Measurements from ENCODE around the gene SUPT3H. TPM values are rescaled to one million over a fixed set of nuclear protein-coding genes. Genes with fewer than 3 reads are reported as not detected.

The SUPT3H gene
- total and polyA plus RNA-seq, 2 of the 13 experiments (the other 11 are each of a cell fraction or from before 2014, with no cell fraction given), result 11.9 to 36.1 TPM

GRCh38 chr6:45003961-45004360, 373.8 kb downstream of the SUPT3H start:
- no peaks in the 10 kb centered on the region for H3K9me3 ChIP-seq (ENCODE audit: low read length)
- no peak overlapping the region for H3K4me2 ChIP-seq (ENCODE audit: low read depth, low read length)
- no peak overlapping the region for H2AFZ ChIP-seq (ENCODE audit: low read length)
- no peaks in the 10 kb centered on the region for H3K27me3 ChIP-seq (ENCODE audit: control insufficient read depth in 1 of 2, insufficient read depth in 2 of 2, low read length in 2 of 2)
- in situ Hi-C loops (cut with HindIII; ENCODE audit: extremely low pct_ligation_motif_present, low pct_unique_long_range_greater_than_20kb) (no loop called here), intact Hi-C loops (cut with micrococcal nuclease; ENCODE audit: unreplicated experiment) (no loop called here)
- H3K79me2 ChIP-seq (ENCODE audit: insufficient read depth, low read length), result no peaks in the 10 kb centered on the region
- no peaks in the 10 kb centered on the region for H4K20me1 ChIP-seq (ENCODE audit: insufficient read depth, low read length)
- no peak overlapping the region for H3K4me3 ChIP-seq (replicated peaks in 1 of 3; ENCODE audit: insufficient read depth in 1 of 3, low read depth in 2 of 3, low read length in 3 of 3)
- FAIRE-seq (no peak), ATAC-seq (no peak), DNase-seq (ENCODE audit: low spot score) (no peak)
- no peak overlapping the region for H3K9ac ChIP-seq (ENCODE audit: insufficient read depth, low read depth, low read length)
- ChIA-PET CTCF (ENCODE audit: low intra/inter-chr PET ratio, low total read pairs) (no interaction called here), POLR2A (no interaction called here)
- peaks cover 0 to 2% of the 10 kb centered on the region in 2 experiments; a peak in 1 of 5 replicates for H3K36me3 ChIP-seq (replicated peaks in 1 of 2; ENCODE audit: control insufficient read depth in 1 of 2, insufficient read depth in 2 of 2, low read length in 2 of 2)
- TF ChIP-seq MAFK (conservative IDR thresholded peaks at IDR 0.05 in 1 of 2, IDR thresholded peaks at IDR 0.05 in 1 of 2; ENCODE audit: low read length in 2 of 2) (peak; percentile 28 to 78; a peak in 2 of 4 replicates), GATAD1 (CRISPR knock-in tag; IDR thresholded peaks at IDR 0.05) (no peak), ZNF644 (CRISPR knock-in tag; IDR thresholded peaks at IDR 0.05; ENCODE audit: low read depth) (no peak), EED (CRISPR knock-in tag; IDR thresholded peaks at IDR 0.05) (no peak), MAFF (IDR thresholded peaks at IDR 0.05; ENCODE audit: low read depth, low read length) (peak; percentile 59; the same call in 1 of the 2 replicates), BRF2 (CRISPR knock-in tag; IDR thresholded peaks at IDR 0.05) (no peak)
- H3K4me1 ChIP-seq (ENCODE audit: insufficient read depth, low read length), result no peaks in the 10 kb centered on the region
- 47% methylated on average over 2 of the region's 2 CpGs for WGBS (ENCODE audit: low lambda C conversion rate)
- no TSS peak for BruUV-seq (replicated peaks)
- no peak overlapping the region for H3K27ac ChIP-seq (ENCODE audit: extremely low read length, insufficient read depth, low read length)

GRCh38 chr6:45003387-45003786, 374.3 kb downstream of the SUPT3H start:
- Histone ChIP-seq H3K4me2 (ENCODE audit: low read depth, low read length) (no peak overlapping the region), H3K4me1 (ENCODE audit: insufficient read depth, low read length) (no peaks in the 10 kb centered on the region), H3K27ac (ENCODE audit: extremely low read length, insufficient read depth, low read length) (no peak overlapping the region), H3K9ac (ENCODE audit: insufficient read depth, low read depth, low read length) (no peak overlapping the region), H3K27me3 (ENCODE audit: control insufficient read depth in 1 of 2, insufficient read depth in 2 of 2, low read length in 2 of 2) (no peaks in the 10 kb centered on the region), H2AFZ (ENCODE audit: low read length) (no peak overlapping the region), H3K36me3 (replicated peaks in 1 of 2; ENCODE audit: control insufficient read depth in 1 of 2, insufficient read depth in 2 of 2, low read length in 2 of 2) (peaks cover 0 to 2% of the 10 kb centered on the region in 2 experiments; a peak in 1 of 5 replicates), H3K9me3 (ENCODE audit: low read length) (no peaks in the 10 kb centered on the region), H4K20me1 (ENCODE audit: insufficient read depth, low read length) (no peaks in the 10 kb centered on the region), H3K79me2 (ENCODE audit: insufficient read depth, low read length) (no peaks in the 10 kb centered on the region), H3K4me3 (replicated peaks in 1 of 3; ENCODE audit: insufficient read depth in 1 of 3, low read depth in 2 of 3, low read length in 3 of 3) (no peak overlapping the region)
- ATAC-seq (no peak), FAIRE-seq (peak; percentile 56), DNase-seq (ENCODE audit: low spot score) (peak; percentile 28)
- in situ Hi-C loops (cut with HindIII; ENCODE audit: extremely low pct_ligation_motif_present, low pct_unique_long_range_greater_than_20kb) (no loop called here), intact Hi-C loops (cut with micrococcal nuclease; ENCODE audit: unreplicated experiment) (no loop called here)
- POLR2A ChIA-PET, result no interaction called here
- WGBS (ENCODE audit: low lambda C conversion rate), result 85% methylated on average over 4 of the region's 4 CpGs
- CTCF ChIA-PET (ENCODE audit: low intra/inter-chr PET ratio, low total read pairs), result no interaction called here
- no TSS peak for BruUV-seq (replicated peaks)
- TF ChIP-seq NONO (IDR thresholded peaks at IDR 0.05) (no peak), NONO (CRISPR knock-in tag; conservative IDR thresholded peaks at IDR 0.05) (no peak), SOX6 (IDR thresholded peaks at IDR 0.05) (no peak), SOX6 (CRISPR knock-in tag; IDR thresholded peaks at IDR 0.05) (peak; percentile 15; the same call in 1 of the 2 replicates), ZNF639 (CRISPR knock-in tag; conservative IDR thresholded peaks at IDR 0.05) (no peak), ZKSCAN5 (CRISPR knock-in tag; IDR thresholded peaks at IDR 0.05) (no peak), ZBTB43 (CRISPR knock-in tag; conservative IDR thresholded peaks at IDR 0.05) (no peak), SOX13 (IDR thresholded peaks at IDR 0.05) (no peak), SOX13 (CRISPR knock-in tag; conservative IDR thresholded peaks at IDR 0.05 in 1 of 2, IDR thresholded peaks at IDR 0.05 in 1 of 2) (peak in 1 of 2 experiments; percentile 54; a peak in 1 of 4 replicates), ZBTB26 (CRISPR knock-in tag; IDR thresholded peaks at IDR 0.05; ENCODE audit: borderline replicate concordance) (no peak)

All from HepG2 (cell line).